Neural cell (in vitro differentiated cells): ENCODE results near the gene MARK3. TPM values are rescaled to one million over a fixed set of nuclear protein-coding genes. Genes with fewer than 3 reads are reported as not detected.

Experiments
- H2AFZ ChIP-seq: fragments of 200-600, 300-800 bp; sonication (generic), shearing (Covaris generic); 2 replicates; pipeline ENCODE4 v1.6.0; 2014; ENCODE audit warnings: low read depth, mild to moderate bottlenecking, antibody characterized with exemption, low read length, moderate library complexity
- H3F3A ChIP-seq: fragments of 200-600 bp; shearing (Covaris generic); 2 replicates; pipeline ENCODE4 v1.6.1; 2016; ENCODE audit warnings: mild to moderate bottlenecking, moderate library complexity, mixed read lengths, antibody characterized with exemption, low read length; ENCODE audit not compliant: insufficient read depth, poor library complexity, severe bottlenecking
- H3K27ac ChIP-seq: fragments of 200-600, 300-800 bp; sonication (generic), shearing (Covaris generic); 2 replicates; pipeline ENCODE4 v1.5.1; 2014; ENCODE audit warnings: mild to moderate bottlenecking, low read length, moderate library complexity
- H3K27me3 ChIP-seq: fragments of 300-800, 200-600 bp; sonication (generic), shearing (Covaris generic); 2 replicates; pipeline ENCODE4 v1.6.0; 2014; ENCODE audit warnings: mild to moderate bottlenecking, low read depth, low read length, moderate library complexity; ENCODE audit not compliant: insufficient read depth
- H3K36me3 ChIP-seq: fragments of 300-800, 200-600 bp; sonication (generic), shearing (Covaris generic); 2 replicates; pipeline ENCODE4 v1.5.1; 2014; ENCODE audit warnings: mild to moderate bottlenecking, antibody characterized with exemption, low read length, moderate library complexity; ENCODE audit not compliant: insufficient read depth
- H3K4me2 ChIP-seq: fragments of 300-800, 200-600 bp; sonication (generic), shearing (Covaris generic); 2 replicates; pipeline ENCODE4 v1.6.0; 2014; ENCODE audit warnings: mild to moderate bottlenecking, low read length
- H3K4me3 ChIP-seq: fragments of 300-800, 200-600 bp; sonication (generic), shearing (Covaris generic); 2 replicates; pipeline ENCODE4 v1.5.1; 2014; ENCODE audit warnings: mild to moderate bottlenecking, low read length, moderate library complexity
- H3K79me2 ChIP-seq: fragments of 200-600 bp; shearing (Covaris generic); replicated peaks from 2 replicates; pipeline ENCODE4 v1.6.0; 2014; ENCODE audit warnings: mild to moderate bottlenecking, low read length, moderate library complexity; ENCODE audit not compliant: insufficient read depth
- H3K9ac ChIP-seq: fragments of 300-800, 200-600 bp; sonication (generic), shearing (Covaris generic); 2 replicates; pipeline ENCODE4 v1.6.1; 2016; ENCODE audit warnings: mild to moderate bottlenecking, low read length, mixed read lengths
- H3K9me2 ChIP-seq: fragments of 200-600 bp; shearing (Covaris generic); 2 replicates; pipeline ENCODE4 v1.6.1; 2016; ENCODE audit warnings: mild to moderate bottlenecking, low read length, mixed read lengths; ENCODE audit not compliant: insufficient read depth
- H3K9me3 ChIP-seq: fragments of 200-600, 300-800 bp; sonication (generic), shearing (Covaris generic); 2 replicates; pipeline ENCODE4 v1.6.1; 2016; ENCODE audit warnings: mild to moderate bottlenecking, mixed run types, low read length, moderate library complexity, mixed read lengths
- H4K20me1 ChIP-seq: fragments of 200-600 bp; shearing (Covaris generic); 2 replicates; pipeline ENCODE4 v1.6.1; 2016; ENCODE audit warnings: mild to moderate bottlenecking, mixed run types; ENCODE audit not compliant: insufficient read depth
- EP300 ChIP-seq: fragments of 450-650 bp; conservative IDR thresholded peaks from 2 replicates; pipeline ENCODE4 v1.6.1; 2014; ENCODE audit warnings: antibody characterized with exemption, mild to moderate bottlenecking, moderate library complexity; ENCODE audit not compliant: poor library complexity, severe bottlenecking
- EZH2 ChIP-seq: fragments of 200-600, 300-800 bp; shearing (Covaris generic), sonication (generic); IDR thresholded peaks from 2 replicates; pipeline ENCODE4 v1.6.1; 2014; ENCODE audit warnings: antibody characterized with exemption, low read length, borderline replicate concordance, mild to moderate bottlenecking; ENCODE audit not compliant: insufficient read depth, poor library complexity, severe bottlenecking
- MXI1 ChIP-seq: fragments of 450-650 bp; conservative IDR thresholded peaks from 2 replicates; pipeline ENCODE4 v1.6.1; 2014; ENCODE audit warnings: antibody characterized with exemption, mild to moderate bottlenecking; ENCODE audit not compliant: poor library complexity, severe bottlenecking
- POLR2AphosphoS5 ChIP-seq: IDR thresholded peaks from 2 replicates; pipeline ENCODE4 v1.6.1; 2012
- RAD21 ChIP-seq: fragments of 450-650 bp; conservative IDR thresholded peaks from 2 replicates; pipeline ENCODE4 v1.6.1; 2014; ENCODE audit warnings: antibody characterized with exemption, mild to moderate bottlenecking, moderate library complexity
- SMC3 ChIP-seq: fragments of 450-650 bp; conservative IDR thresholded peaks from 2 replicates; pipeline ENCODE4 v1.6.1; 2014; ENCODE audit warnings: antibody characterized with exemption, mild to moderate bottlenecking, moderate library complexity; ENCODE audit not compliant: poor library complexity
- TAF1 ChIP-seq: IDR thresholded peaks from 2 replicates; pipeline ENCODE4 v1.6.1; 2012; ENCODE audit warnings: low read depth
- polyA plus RNA-seq: library from polyadenylated mRNA; depleted of rRNA; stranded (reverse); fragments of >200 nt; gene quantifications from 2 replicates; pipeline ENCODE4 v1.2.3, GENCODE V29; 2014
- TF ChIP-seq, protein P1 (sequence below): fragments of 450-650 bp; IDR thresholded peaks from 2 replicates; pipeline ENCODE4 v1.5.1; 2014; ENCODE audit warnings: antibody characterized with exemption, mild to moderate bottlenecking, moderate library complexity; ENCODE audit not compliant: poor library complexity, severe bottlenecking
- TF ChIP-seq, protein P2 (sequence below): IDR thresholded peaks from 2 replicates; pipeline ENCODE4 v1.6.1; 2012; ENCODE audit warnings: borderline replicate concordance

MARK3 gene
- polyA plus RNA-seq, 1 donor from 2014 or later, result 158 TPM

DNA sequence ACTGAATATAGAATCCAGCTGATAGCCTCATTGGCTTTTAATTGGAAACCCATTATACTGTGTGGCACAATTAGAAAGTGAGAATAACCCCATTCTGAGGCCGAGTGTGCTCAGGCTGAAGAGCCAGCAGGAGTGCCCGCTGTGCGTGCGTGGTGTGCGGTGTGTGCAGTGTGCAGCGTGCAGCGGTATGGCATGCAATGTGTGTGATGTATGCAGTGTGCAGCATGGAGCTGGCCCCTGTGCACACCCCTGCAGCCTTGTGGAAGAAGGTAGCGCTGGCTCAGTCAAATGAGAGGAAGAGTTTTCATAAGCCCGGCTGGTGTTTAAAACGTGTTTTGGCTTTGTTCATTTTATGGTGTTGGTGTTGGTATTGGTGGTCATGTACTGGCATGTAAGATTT lies 114.5 kb downstream of the MARK3 start:
- Histone ChIP-seq H3K9me3 (no peaks in the 10 kb centered on the region), H2AFZ (no peak overlapping the region), H3K4me2 (no peak overlapping the region), H3F3A (no peaks in the 10 kb centered on the region), H3K27ac (no peak overlapping the region), H3K4me3 (no peak overlapping the region), H3K79me2 (no peaks in the 10 kb centered on the region), H3K36me3 (peaks cover 12% of the 10 kb centered on the region), H3K27me3 (no peaks in the 10 kb centered on the region), H3K9ac (no peak overlapping the region), H3K9me2 (no peaks in the 10 kb centered on the region), H4K20me1 (no peaks in the 10 kb centered on the region)
- TF ChIP-seq EZH2 (no peak), SMC3 (no peak), TAF1 (no peak), RAD21 (no peak), MXI1 (no peak), EP300 (no peak), POLR2AphosphoS5 (no peak)
- TF ChIP-seq, protein P1, sequence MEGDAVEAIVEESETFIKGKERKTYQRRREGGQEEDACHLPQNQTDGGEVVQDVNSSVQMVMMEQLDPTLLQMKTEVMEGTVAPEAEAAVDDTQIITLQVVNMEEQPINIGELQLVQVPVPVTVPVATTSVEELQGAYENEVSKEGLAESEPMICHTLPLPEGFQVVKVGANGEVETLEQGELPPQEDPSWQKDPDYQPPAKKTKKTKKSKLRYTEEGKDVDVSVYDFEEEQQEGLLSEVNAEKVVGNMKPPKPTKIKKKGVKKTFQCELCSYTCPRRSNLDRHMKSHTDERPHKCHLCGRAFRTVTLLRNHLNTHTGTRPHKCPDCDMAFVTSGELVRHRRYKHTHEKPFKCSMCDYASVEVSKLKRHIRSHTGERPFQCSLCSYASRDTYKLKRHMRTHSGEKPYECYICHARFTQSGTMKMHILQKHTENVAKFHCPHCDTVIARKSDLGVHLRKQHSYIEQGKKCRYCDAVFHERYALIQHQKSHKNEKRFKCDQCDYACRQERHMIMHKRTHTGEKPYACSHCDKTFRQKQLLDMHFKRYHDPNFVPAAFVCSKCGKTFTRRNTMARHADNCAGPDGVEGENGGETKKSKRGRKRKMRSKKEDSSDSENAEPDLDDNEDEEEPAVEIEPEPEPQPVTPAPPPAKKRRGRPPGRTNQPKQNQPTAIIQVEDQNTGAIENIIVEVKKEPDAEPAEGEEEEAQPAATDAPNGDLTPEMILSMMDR, result no peak
- TF ChIP-seq, protein P2, sequence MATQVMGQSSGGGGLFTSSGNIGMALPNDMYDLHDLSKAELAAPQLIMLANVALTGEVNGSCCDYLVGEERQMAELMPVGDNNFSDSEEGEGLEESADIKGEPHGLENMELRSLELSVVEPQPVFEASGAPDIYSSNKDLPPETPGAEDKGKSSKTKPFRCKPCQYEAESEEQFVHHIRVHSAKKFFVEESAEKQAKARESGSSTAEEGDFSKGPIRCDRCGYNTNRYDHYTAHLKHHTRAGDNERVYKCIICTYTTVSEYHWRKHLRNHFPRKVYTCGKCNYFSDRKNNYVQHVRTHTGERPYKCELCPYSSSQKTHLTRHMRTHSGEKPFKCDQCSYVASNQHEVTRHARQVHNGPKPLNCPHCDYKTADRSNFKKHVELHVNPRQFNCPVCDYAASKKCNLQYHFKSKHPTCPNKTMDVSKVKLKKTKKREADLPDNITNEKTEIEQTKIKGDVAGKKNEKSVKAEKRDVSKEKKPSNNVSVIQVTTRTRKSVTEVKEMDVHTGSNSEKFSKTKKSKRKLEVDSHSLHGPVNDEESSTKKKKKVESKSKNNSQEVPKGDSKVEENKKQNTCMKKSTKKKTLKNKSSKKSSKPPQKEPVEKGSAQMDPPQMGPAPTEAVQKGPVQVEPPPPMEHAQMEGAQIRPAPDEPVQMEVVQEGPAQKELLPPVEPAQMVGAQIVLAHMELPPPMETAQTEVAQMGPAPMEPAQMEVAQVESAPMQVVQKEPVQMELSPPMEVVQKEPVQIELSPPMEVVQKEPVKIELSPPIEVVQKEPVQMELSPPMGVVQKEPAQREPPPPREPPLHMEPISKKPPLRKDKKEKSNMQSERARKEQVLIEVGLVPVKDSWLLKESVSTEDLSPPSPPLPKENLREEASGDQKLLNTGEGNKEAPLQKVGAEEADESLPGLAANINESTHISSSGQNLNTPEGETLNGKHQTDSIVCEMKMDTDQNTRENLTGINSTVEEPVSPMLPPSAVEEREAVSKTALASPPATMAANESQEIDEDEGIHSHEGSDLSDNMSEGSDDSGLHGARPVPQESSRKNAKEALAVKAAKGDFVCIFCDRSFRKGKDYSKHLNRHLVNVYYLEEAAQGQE, result no peak

DNA sequence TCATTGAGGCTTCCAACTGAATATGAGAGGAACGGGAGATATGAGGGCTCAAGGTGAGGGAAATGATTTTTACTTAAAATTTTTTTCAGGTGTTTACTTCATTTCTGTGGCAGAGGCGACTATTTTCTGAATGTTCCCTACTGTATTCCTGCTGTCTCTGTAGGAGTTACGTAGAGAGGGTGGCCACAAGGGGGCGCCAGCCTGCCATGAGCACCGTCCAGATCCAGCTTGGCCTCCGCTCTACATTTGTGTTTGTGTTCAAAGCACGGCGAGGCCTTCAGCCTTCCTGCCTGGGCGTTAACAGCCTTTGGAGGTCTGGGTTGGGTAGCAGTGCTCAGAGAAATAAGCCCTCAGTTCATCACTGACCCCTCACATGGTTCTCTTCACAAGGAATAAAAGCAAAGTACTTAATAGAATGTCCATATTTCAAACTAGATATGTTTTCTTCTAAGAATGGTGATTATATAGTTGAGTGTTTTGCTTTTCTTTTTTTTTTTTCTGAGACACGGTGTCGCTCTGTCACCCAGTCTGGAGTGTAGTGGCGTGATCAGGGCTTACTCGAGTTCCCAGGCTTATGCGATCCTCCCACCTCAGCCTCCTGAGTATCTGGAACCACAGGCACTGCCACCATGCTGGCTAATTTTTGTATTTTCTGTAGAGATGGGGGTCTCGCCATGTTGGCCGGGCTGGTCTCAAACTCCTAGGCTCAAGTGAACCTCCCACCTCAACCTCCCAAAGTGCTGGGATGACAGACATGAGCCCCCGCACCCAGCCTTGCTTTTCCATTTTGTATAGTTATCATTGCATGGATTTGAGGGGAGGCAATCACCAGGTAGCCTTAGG lies 115.2 kb downstream of the MARK3 start:
- no peak overlapping the region for H3K4me3 ChIP-seq
- H3K4me2 ChIP-seq, result no peak overlapping the region
- no peaks in the 10 kb centered on the region for H3K9me3 ChIP-seq
- no peak overlapping the region for H3K9ac ChIP-seq
- H3F3A ChIP-seq, result no peaks in the 10 kb centered on the region
- H3K9me2 ChIP-seq, result no peaks in the 10 kb centered on the region
- H4K20me1 ChIP-seq, result no peaks in the 10 kb centered on the region
- peaks cover 16% of the 10 kb centered on the region for H3K36me3 ChIP-seq
- H3K79me2 ChIP-seq, result no peaks in the 10 kb centered on the region
- H3K27me3 ChIP-seq, result no peaks in the 10 kb centered on the region
- no peak overlapping the region for H3K27ac ChIP-seq
- no peak overlapping the region for H2AFZ ChIP-seq
- TF ChIP-seq MXI1 (no peak), EP300 (no peak), POLR2AphosphoS5 (no peak), RAD21 (peak; percentile 77), EZH2 (no peak), TAF1 (no peak), SMC3 (peak; percentile 82)
- TF ChIP-seq, protein P2, result no peak
- TF ChIP-seq, protein P1, result peak; percentile 85
